HFF-Myc (cell line): ENCODE measurements around the gene CCDC188.
A peak's percentile ranks its signal among the peaks of the same experiment; 100 is the strongest.

ENCODE experiments used
- DNase-seq: peaks from one replicate; pipeline ENCODE4 v3.0.0-alpha.2; 2011; ENCODE audit warnings: low read depth; ENCODE audit errors: extremely low read depth
- H3K4me3 ChIP-seq: replicated peaks from 2 replicates; pipeline ENCODE4 v1.5.1; 2011; ENCODE audit warnings: low read depth, mild to moderate bottlenecking, control low read depth, low read length
- TF ChIP-seq, protein P1 (sequence below): IDR thresholded peaks from 2 replicates; pipeline ENCODE4 v1.5.1; 2012; ENCODE audit warnings: mild to moderate bottlenecking, low read depth, low read length, control low read depth; ENCODE audit errors: missing control alignments

The CCDC188 gene

GRCh38 chr22:20179455-20180244, 28.8 kb upstream of the CCDC188 start:
- no peak for DNase-seq
- TF ChIP-seq, protein P1, sequence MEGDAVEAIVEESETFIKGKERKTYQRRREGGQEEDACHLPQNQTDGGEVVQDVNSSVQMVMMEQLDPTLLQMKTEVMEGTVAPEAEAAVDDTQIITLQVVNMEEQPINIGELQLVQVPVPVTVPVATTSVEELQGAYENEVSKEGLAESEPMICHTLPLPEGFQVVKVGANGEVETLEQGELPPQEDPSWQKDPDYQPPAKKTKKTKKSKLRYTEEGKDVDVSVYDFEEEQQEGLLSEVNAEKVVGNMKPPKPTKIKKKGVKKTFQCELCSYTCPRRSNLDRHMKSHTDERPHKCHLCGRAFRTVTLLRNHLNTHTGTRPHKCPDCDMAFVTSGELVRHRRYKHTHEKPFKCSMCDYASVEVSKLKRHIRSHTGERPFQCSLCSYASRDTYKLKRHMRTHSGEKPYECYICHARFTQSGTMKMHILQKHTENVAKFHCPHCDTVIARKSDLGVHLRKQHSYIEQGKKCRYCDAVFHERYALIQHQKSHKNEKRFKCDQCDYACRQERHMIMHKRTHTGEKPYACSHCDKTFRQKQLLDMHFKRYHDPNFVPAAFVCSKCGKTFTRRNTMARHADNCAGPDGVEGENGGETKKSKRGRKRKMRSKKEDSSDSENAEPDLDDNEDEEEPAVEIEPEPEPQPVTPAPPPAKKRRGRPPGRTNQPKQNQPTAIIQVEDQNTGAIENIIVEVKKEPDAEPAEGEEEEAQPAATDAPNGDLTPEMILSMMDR: no peak
- no peak overlapping the region for H3K4me3 ChIP-seq

DNA sequence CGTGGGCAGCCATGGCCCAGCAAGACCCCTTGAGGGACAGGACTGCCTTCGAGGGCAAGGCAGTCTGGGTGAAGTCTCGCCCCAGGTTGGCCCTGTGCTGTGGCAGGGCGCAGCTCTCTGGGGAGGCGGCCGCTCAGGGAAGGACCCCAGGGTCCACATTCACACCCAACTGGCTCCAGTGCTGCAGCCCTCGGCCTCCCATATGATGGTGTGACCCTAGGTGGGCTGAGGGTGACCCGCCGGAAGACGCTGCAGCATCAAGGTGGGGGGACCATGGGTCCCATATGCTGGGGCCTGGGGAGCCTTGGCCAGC, 28.0 kb upstream of the CCDC188 start:
- no peak overlapping the region for H3K4me3 ChIP-seq
- no peak for DNase-seq
- TF ChIP-seq, protein P1: no peak

GRCh38 chr22:20178075-20178914, 27.4 kb upstream of the CCDC188 start:
- TF ChIP-seq, protein P1: no peak

GRCh38 chr22:20177217-20177911, 26.5 kb upstream of the CCDC188 start:
- TF ChIP-seq, protein P1: no peak
- no peak overlapping the region for H3K4me3 ChIP-seq
- DNase-seq: no peak

More at GRCh38 chr22:20178075-20178914, 27.4 kb upstream of the CCDC188 start:
- no peak overlapping the region for H3K4me3 ChIP-seq
- DNase-seq: no peak

DNA sequence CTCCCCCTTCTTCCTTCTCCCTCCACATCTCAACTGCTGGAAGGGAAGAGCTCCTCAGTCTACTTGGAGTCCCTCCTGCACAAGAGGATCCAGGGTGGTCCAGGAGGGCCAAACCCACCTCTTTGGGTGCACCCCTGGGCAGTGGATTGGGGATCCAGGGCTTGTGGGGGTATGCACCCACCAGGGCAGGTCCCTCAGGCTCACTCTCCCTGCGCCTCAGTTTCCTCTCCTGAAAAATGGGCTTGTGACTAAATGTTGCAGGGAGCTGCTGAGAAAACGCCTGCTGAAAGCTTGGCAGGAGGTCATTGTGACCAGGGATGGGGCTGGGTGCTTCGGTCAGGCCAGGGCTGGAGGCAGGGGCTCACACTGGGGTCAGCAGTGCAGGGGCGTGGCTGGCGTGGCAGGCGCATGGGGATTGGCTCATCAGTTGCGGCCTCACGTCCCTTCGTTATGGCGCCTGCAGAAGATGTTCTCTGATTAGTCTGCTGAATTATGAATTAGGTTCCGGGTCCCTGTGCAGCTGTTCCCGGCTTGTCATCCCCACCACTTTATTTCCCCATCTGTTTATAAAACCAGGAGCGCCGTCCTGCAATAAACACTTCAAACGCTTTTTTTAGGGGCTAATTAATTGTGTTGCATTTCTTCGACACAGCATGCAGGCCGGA, 25.7 kb upstream of the CCDC188 start:
- TF ChIP-seq, protein P1: no peak
- H3K4me3 ChIP-seq: no peak overlapping the region
- no peak for DNase-seq

GRCh38 chr22:20175597-20175900, 24.7 kb upstream of the CCDC188 start:
- peak; percentile 56 for DNase-seq
- H3K4me3 ChIP-seq: no peak overlapping the region
- TF ChIP-seq, protein P1: peak; percentile 28
